Chondrocyte (in vitro differentiated cells): ENCODE measurements around the gene STT3B. TPM values are rescaled to one million over a fixed set of nuclear protein-coding genes. Genes with fewer than 3 reads are reported as not detected.

Source experiments
- DNase-seq: peaks from one replicate; pipeline ENCODE4 v3.0.0; 2021; ENCODE audit warnings: mixed read lengths, low spot score
- H3K27ac Mint-ChIP-seq: one replicate; pipeline ENCODE4 v1.8.0; 2021; ENCODE audit warnings: mild to moderate bottlenecking, moderate library complexity, mixed read lengths; ENCODE audit not compliant: unreplicated experiment
- H3K27me3 Mint-ChIP-seq: 2 replicates; pipeline ENCODE4 v1.8.0; 2021; ENCODE audit warnings: low read depth, mixed read lengths
- H3K36me3 Mint-ChIP-seq: 2 replicates; pipeline ENCODE4 v1.8.0; 2021; ENCODE audit warnings: low read depth, mixed read lengths
- H3K4me1 Mint-ChIP-seq: 2 replicates; pipeline ENCODE4 v1.8.0; 2021; ENCODE audit warnings: low read depth, mild to moderate bottlenecking, mixed read lengths
- H3K4me3 Mint-ChIP-seq: one replicate; pipeline ENCODE4 v1.8.0; 2021; ENCODE audit warnings: mild to moderate bottlenecking, moderate library complexity, mixed read lengths; ENCODE audit not compliant: unreplicated experiment
- H3K9me3 Mint-ChIP-seq: 2 replicates; pipeline ENCODE4 v1.8.0; 2021; ENCODE audit warnings: low read depth, mixed read lengths
- total RNA-seq: library from RNA; stranded (reverse); gene quantifications from 3 replicates; pipeline ENCODE4 v1.2.1, GENCODE V29; 2021
- TF ChIP-seq, protein P1 (sequence below): fragments of 200-600 bp; sonication (generic); IDR thresholded peaks from 2 replicates; pipeline ENCODE4 v1.5.0; 2021; ENCODE audit warnings: antibody characterized with exemption, mild to moderate bottlenecking, moderate library complexity

The STT3B gene
- total RNA-seq, 1 donor from 2014 or later: 118 TPM

DNA sequence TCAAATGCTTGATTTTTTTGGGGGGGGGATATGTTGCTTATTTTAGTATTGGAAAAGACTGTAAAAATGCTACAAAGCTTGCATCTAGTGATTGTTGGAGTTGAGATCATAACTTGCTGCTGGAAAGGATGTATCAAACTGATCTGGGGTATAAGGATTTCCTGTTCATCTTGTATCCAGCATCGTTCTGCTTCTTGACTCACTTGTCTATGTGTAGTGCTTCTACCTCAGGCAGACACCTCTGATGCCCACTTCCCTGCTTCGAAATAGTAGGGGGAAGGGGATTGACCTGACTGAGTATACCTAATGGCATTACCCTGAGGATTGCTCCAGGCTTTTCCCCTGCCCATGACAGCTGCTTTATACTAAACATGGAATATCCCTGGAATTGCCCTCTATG is 42.7 kb downstream of the STT3B start:
- no peak overlapping the region for H3K27ac Mint-ChIP-seq
- no peaks in the 10 kb centered on the region for H3K27me3 Mint-ChIP-seq
- H3K4me3 Mint-ChIP-seq: no peak overlapping the region
- peaks cover 15% of the 10 kb centered on the region for H3K4me1 Mint-ChIP-seq
- DNase-seq: no peak
- peaks cover 2% of the 10 kb centered on the region for H3K36me3 Mint-ChIP-seq
- TF ChIP-seq, protein P1, sequence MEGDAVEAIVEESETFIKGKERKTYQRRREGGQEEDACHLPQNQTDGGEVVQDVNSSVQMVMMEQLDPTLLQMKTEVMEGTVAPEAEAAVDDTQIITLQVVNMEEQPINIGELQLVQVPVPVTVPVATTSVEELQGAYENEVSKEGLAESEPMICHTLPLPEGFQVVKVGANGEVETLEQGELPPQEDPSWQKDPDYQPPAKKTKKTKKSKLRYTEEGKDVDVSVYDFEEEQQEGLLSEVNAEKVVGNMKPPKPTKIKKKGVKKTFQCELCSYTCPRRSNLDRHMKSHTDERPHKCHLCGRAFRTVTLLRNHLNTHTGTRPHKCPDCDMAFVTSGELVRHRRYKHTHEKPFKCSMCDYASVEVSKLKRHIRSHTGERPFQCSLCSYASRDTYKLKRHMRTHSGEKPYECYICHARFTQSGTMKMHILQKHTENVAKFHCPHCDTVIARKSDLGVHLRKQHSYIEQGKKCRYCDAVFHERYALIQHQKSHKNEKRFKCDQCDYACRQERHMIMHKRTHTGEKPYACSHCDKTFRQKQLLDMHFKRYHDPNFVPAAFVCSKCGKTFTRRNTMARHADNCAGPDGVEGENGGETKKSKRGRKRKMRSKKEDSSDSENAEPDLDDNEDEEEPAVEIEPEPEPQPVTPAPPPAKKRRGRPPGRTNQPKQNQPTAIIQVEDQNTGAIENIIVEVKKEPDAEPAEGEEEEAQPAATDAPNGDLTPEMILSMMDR: no peak
- no peaks in the 10 kb centered on the region for H3K9me3 Mint-ChIP-seq

DNA sequence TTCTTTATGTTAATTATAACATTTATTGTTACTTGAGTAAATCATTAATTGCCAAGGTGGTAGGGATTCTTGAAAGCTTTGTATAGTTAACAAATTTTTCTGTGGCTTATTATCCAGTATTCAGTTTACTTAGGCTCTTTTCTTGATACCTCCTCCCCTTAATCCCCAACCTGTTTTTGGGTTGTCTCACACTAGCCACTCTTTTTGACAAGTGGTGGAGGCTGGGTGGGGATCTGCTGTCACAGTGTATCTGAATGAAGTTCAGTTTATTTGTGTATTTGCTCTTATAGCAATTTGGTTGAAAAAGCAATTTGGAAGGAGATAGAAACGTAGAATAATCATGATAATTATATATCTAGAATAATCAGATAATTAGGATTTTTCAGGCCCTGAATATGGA is 43.8 kb downstream of the STT3B start:
- no peak overlapping the region for H3K27ac Mint-ChIP-seq
- no peaks in the 10 kb centered on the region for H3K27me3 Mint-ChIP-seq
- peaks cover 4% of the 10 kb centered on the region for H3K36me3 Mint-ChIP-seq
- no peak overlapping the region for H3K4me3 Mint-ChIP-seq
- DNase-seq: no peak
- peaks cover 10% of the 10 kb centered on the region for H3K4me1 Mint-ChIP-seq
- peaks cover under 1% of the 10 kb centered on the region for H3K9me3 Mint-ChIP-seq
- TF ChIP-seq, protein P1: no peak

DNA sequence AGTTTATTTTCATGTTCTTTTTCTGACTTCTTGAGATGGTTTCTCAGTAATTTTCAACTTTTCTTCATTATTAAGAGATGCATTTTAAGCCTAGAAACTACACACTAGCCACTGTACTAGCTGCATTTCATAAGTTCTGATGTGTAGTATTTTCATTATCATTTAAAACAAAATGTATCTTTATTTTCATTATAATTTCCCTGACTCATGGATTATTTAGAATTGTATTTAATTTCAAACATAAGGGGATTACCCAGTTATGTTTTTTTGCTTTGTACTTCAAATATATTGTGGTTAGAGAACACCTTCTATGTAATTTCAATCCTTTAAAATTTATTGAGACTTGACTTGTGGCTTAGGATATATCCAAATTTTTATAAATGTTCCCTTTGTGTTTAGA is 44.5 kb downstream of the STT3B start:
- TF ChIP-seq, protein P1: no peak
- H3K27me3 Mint-ChIP-seq: no peaks in the 10 kb centered on the region
- peaks cover 15% of the 10 kb centered on the region for H3K4me1 Mint-ChIP-seq
- H3K36me3 Mint-ChIP-seq: peaks cover 6% of the 10 kb centered on the region
- H3K4me3 Mint-ChIP-seq: no peak overlapping the region
- H3K27ac Mint-ChIP-seq: no peak overlapping the region
- peaks cover 6% of the 10 kb centered on the region for H3K9me3 Mint-ChIP-seq
- DNase-seq: no peak

DNA sequence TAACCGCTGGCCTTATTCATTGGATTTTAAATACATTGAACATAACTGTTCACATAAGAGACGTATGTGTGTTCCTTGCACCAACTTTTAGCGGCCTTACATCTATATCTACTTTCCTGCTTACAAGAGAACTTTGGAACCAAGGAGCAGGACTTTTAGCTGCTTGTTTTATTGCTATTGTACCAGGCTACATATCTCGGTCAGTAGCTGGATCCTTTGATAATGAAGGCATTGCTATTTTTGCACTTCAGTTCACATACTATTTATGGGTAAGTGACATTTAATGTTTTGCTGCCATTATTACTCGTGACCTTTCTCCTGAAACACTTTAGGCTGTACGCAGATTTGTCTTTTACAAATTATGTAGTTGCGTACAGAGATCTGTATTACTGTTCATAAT is 47.1 kb downstream of the STT3B start:
- peaks cover 14% of the 10 kb centered on the region for H3K4me1 Mint-ChIP-seq
- H3K27ac Mint-ChIP-seq: no peak overlapping the region
- H3K4me3 Mint-ChIP-seq: no peak overlapping the region
- TF ChIP-seq, protein P1: no peak
- H3K9me3 Mint-ChIP-seq: peaks cover 13% of the 10 kb centered on the region
- H3K36me3 Mint-ChIP-seq: peaks cover 9% of the 10 kb centered on the region
- no peaks in the 10 kb centered on the region for H3K27me3 Mint-ChIP-seq
- no peak for DNase-seq

DNA sequence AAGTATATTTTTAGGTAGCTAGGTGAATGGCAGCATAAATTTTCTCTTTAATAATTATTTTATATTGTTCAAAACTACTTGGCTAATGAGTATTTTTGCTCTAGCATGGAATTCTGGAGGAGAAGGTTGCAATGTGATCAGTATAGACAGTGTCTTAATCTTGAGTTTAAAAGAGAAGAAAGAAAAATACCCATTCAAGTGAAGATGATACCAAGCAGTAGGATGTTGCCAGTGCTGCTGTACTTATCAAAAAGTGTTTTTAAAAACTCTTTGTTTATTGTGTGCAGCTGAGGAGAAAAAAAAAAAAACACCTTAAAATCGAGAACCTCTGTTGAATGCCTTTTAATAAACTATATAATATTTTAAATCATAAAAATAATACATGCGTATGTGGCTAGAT is 47.9 kb downstream of the STT3B start:
- Mint-ChIP-seq H3K27ac (no peak overlapping the region), H3K9me3 (peaks cover 16% of the 10 kb centered on the region), H3K27me3 (no peaks in the 10 kb centered on the region), H3K4me3 (no peak overlapping the region), H3K36me3 (peaks cover 9% of the 10 kb centered on the region), H3K4me1 (peaks cover 11% of the 10 kb centered on the region)
- TF ChIP-seq, protein P1: no peak
- no peak for DNase-seq
